Duodenal mucosa (tissue), 2 donors: ENCODE measurements around the gene BMERB1.
"Not testable (repeated sequence)": the region's sequence is repeated elsewhere in the genome, so short reads cannot be mapped to it uniquely, and the experiment has no call there.

Experiments
- H3K27ac ChIP-seq: one replicate; pipeline ENCODE4 v1.7.0; 2013; ENCODE audit warnings: low read depth, low read length
- H3K27me3 ChIP-seq, 2 donors: one replicate each; pipeline ENCODE4 v1.7.0; 2013; ENCODE audit warnings: low read length in 2 of 2, control low read depth in 1 of 2; ENCODE audit not compliant: insufficient read depth in 2 of 2, control insufficient read depth in 1 of 2
- H3K36me3 ChIP-seq, 2 donors: one replicate each; pipeline ENCODE4 v1.7.0; 2013; ENCODE audit warnings: low read length in 2 of 2, control low read depth in 1 of 2; ENCODE audit not compliant: insufficient read depth in 2 of 2, control insufficient read depth in 1 of 2
- H3K4me1 ChIP-seq, 2 donors: one replicate each; pipeline ENCODE4 v1.7.0; 2013; ENCODE audit warnings: low read length in 2 of 2, control low read depth in 1 of 2; ENCODE audit not compliant: insufficient read depth in 2 of 2, control insufficient read depth in 1 of 2
- H3K4me3 ChIP-seq, 2 donors: one replicate each; pipeline ENCODE4 v1.7.0; 2013; ENCODE audit warnings: low read length in 2 of 2, low read depth in 1 of 2
- H3K9ac ChIP-seq, 2 donors: one replicate each; pipeline ENCODE4 v1.7.0; 2013; ENCODE audit warnings: low read length in 2 of 2, low read depth in 1 of 2
- H3K9me3 ChIP-seq, 2 donors: one replicate each; pipeline ENCODE4 v1.7.0; 2013; ENCODE audit warnings: low read length in 2 of 2, control low read depth in 1 of 2; ENCODE audit not compliant: control insufficient read depth in 1 of 2

BMERB1 gene

GRCh38 chr16:15547072-15547767, 112.8 kb downstream of the BMERB1 start:
- H3K4me1 ChIP-seq, H3K36me3 ChIP-seq, H3K4me3 ChIP-seq, H3K27ac ChIP-seq, H3K27me3 ChIP-seq, H3K9me3 ChIP-seq, H3K9ac ChIP-seq: not testable (repeated sequence)

DNA sequence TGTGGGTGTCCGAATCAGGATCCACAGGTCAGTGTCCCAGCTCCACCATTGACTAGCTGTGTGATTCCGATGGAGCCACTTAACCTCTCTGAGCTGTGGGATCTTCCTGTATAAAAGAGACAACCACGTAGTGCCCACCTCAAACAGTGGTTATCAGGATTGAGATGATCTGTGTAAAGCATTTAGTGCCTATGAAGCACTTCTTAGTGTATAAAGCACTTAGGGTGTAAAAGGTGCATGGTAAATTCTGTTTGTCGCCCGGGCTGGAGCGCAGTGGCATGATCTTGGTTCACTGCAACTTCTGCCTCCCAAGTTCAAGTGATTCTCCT, 113.3 kb downstream of the BMERB1 start:
- Histone ChIP-seq H3K9ac (no peak overlapping the region), H3K27ac (no peak overlapping the region), H3K36me3 (no peaks in the 10 kb centered on the region), H3K4me3 (no peak overlapping the region), H3K4me1 (peaks cover 0 to 7% of the 10 kb centered on the region in 2 donors), H3K9me3 (peaks cover 0 to 4% of the 10 kb centered on the region in 2 donors), H3K27me3 (no peaks in the 10 kb centered on the region)

DNA sequence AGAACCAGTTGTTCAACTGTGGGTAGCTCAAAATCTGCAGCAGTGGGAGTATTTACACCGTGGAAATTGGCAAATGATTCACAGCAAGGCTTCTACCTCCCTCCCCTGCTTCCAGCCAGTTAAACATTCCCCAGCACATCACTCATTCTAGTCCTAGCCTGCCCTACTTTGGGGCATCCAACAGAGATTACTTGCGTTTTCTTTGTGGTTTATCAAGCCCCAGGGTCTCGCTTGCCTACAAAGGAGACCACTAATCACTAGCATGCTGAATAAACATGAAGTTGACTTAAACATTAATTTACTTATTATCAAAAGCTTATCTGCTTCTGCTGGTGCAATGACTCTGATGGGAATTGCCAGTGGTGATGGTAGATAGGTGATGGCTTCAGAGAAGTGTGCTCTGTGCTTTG, 114.1 kb downstream of the BMERB1 start:
- Histone ChIP-seq H3K9me3 (no peaks in the 10 kb centered on the region), H3K4me3 (no peak overlapping the region), H3K9ac (no peak overlapping the region), H3K27me3 (no peaks in the 10 kb centered on the region), H3K36me3 (no peaks in the 10 kb centered on the region), H3K27ac (no peak overlapping the region), H3K4me1 (peaks cover 0 to 7% of the 10 kb centered on the region in 2 donors)

DNA sequence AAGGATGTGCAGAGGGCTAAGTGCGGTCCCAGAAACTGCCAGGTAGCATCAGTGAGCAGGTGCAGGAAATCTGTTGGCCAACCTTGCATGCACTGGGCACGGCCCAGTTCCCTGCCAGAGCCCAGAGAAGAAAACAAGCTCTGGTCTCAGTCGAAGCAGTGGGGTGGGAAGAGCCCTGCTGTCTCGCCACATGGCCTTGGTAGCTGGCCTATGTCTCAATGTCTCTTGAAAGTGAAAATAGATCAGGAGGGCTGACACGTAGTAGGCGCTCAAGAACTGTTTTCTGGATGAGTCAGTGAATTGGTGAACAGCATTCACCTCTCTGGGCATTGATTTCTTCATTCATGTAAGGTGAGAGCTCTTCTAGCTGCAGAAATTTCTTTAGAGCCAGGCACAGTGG, 118.1 kb downstream of the BMERB1 start:
- H3K4me3 ChIP-seq: no peak overlapping the region
- H3K9ac ChIP-seq: no peak overlapping the region
- peaks cover 0 to 7% of the 10 kb centered on the region in 2 donors for H3K4me1 ChIP-seq
- H3K27ac ChIP-seq: no peak overlapping the region
- no peaks in the 10 kb centered on the region for H3K9me3 ChIP-seq
- no peaks in the 10 kb centered on the region for H3K27me3 ChIP-seq
- no peaks in the 10 kb centered on the region for H3K36me3 ChIP-seq

- no peaks in the 10 kb centered on the region for H3K36me3 ChIP-seq
- no peak overlapping the region for H3K27ac ChIP-seq
- no peaks in the 10 kb centered on the region for H3K9me3 ChIP-seq
- H3K4me1 ChIP-seq: peaks cover 0 to 7% of the 10 kb centered on the region in 2 donors
- no peaks in the 10 kb centered on the region for H3K27me3 ChIP-seq
- H3K4me3 ChIP-seq: no peak overlapping the region
- no peak overlapping the region for H3K9ac ChIP-seq
These were observed 119.1 kb downstream of the BMERB1 start for GRCh38 chr16:15553313-15554088.

DNA sequence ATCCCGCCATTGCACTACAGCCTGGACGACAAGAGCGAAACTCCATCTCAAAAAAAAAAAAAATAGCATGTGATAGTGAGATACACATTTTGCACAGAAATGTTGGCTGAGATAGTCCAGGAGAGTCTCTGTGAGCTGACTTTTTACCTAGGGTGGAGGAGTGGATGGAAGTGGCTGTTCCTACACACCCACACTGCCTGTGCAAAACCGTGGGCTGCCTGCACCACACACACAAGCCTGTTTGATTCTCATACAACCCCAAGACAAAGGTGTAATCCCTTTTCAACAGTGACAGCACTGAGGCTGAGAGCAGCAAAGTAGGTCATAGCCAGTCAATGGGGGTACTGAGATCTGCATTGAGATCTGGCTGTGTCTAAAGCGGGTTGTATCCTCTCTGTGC, 121.7 kb downstream of the BMERB1 start:
- H3K27me3 ChIP-seq: no peaks in the 10 kb centered on the region
- no peaks in the 10 kb centered on the region for H3K36me3 ChIP-seq
- H3K9ac ChIP-seq: no peak overlapping the region
- no peaks in the 10 kb centered on the region for H3K9me3 ChIP-seq
- peaks cover 0 to 4% of the 10 kb centered on the region in 2 donors for H3K4me1 ChIP-seq
- no peak overlapping the region for H3K4me3 ChIP-seq
- no peak overlapping the region for H3K27ac ChIP-seq

- Histone ChIP-seq H3K9me3 (no peaks in the 10 kb centered on the region), H3K9ac (no peak overlapping the region), H3K27me3 (no peaks in the 10 kb centered on the region), H3K4me1 (no peaks in the 10 kb centered on the region), H3K4me3 (no peak overlapping the region), H3K27ac (no peak overlapping the region), H3K36me3 (no peaks in the 10 kb centered on the region)
These were observed 122.9 kb downstream of the BMERB1 start for GRCh38 chr16:15557258-15557657.

- Histone ChIP-seq H3K4me3 (no peak overlapping the region), H3K27me3 (no peaks in the 10 kb centered on the region), H3K9me3 (no peaks in the 10 kb centered on the region), H3K36me3 (no peaks in the 10 kb centered on the region), H3K4me1 (no peaks in the 10 kb centered on the region), H3K27ac (no peak overlapping the region), H3K9ac (no peak overlapping the region)
These were observed 124.8 kb downstream of the BMERB1 start for GRCh38 chr16:15559176-15559575.

- H3K27ac ChIP-seq: no peak overlapping the region
- H3K4me1 ChIP-seq: no peaks in the 10 kb centered on the region
- H3K9me3 ChIP-seq: no peaks in the 10 kb centered on the region
- no peaks in the 10 kb centered on the region for H3K36me3 ChIP-seq
- H3K9ac ChIP-seq: no peak overlapping the region
- H3K4me3 ChIP-seq: no peak overlapping the region
- H3K27me3 ChIP-seq: no peaks in the 10 kb centered on the region
These were observed 130.4 kb downstream of the BMERB1 start for GRCh38 chr16:15564604-15565339.

DNA sequence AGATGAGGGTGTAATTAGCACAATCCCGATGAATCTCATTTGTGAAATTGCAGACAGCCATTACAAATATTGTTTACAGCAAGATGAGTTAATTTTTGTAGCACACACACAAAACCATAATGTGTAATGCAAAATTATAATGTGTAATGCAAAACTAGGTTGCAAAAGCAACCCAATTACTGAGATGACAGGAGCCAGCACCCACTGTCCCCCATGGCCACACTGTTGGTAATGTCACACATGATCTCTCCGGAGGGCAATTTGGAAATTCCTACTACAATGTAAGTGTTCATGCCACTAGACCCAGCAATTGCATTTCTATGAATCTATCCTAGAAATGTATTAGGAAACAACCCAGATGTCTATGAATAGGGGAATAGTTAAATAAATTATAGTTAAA, 131.7 kb downstream of the BMERB1 start:
- no peaks in the 10 kb centered on the region for H3K9me3 ChIP-seq
- H3K27ac ChIP-seq: no peak overlapping the region
- peaks cover 0 to 3% of the 10 kb centered on the region in 2 donors for H3K4me1 ChIP-seq
- no peaks in the 10 kb centered on the region for H3K36me3 ChIP-seq
- H3K4me3 ChIP-seq: no peak overlapping the region
- H3K27me3 ChIP-seq: no peaks in the 10 kb centered on the region
- H3K9ac ChIP-seq: no peak overlapping the region
